GM12873 (cell line): ENCODE results near the gene DEDD2.

ENCODE experiments used
- CTCF ChIP-seq: IDR thresholded peaks from 2 replicates; pipeline ENCODE4 v1.5.1; 2012; ENCODE audit warnings: low read depth, mild to moderate bottlenecking, moderate library complexity, low read length, control low read depth; ENCODE audit not compliant: insufficient read depth; ENCODE audit errors: missing control alignments

Gene DEDD2

GRCh38 chr19:42204664-42205063 lies 12.8 kb downstream of the DEDD2 start:
- no peak for TF ChIP-seq CTCF

GRCh38 chr19:42203700-42204099 lies 13.8 kb downstream of the DEDD2 start:
- TF ChIP-seq CTCF: no peak

- no peak for TF ChIP-seq CTCF
Observed at GRCh38 chr19:42202290-42202880, 15.1 kb downstream of the DEDD2 start.

GRCh38 chr19:42201489-42202289 lies 15.8 kb downstream of the DEDD2 start:
- no peak for TF ChIP-seq CTCF

GRCh38 chr19:42200116-42200715 lies 17.3 kb downstream of the DEDD2 start:
- TF ChIP-seq CTCF: no peak

GRCh38 chr19:42199440-42200115 lies 17.9 kb downstream of the DEDD2 start:
- TF ChIP-seq CTCF: peak; percentile 66
